Lower leg skin (tissue), 4 donors: ENCODE results near the gene SETDB2. TPM values are rescaled to one million over a fixed set of nuclear protein-coding genes. Genes with fewer than 3 reads are reported as not detected.

Experiments used
- DNase-seq, 2 donors: peaks; one replicate each; pipeline ENCODE4 v3.0.0-alpha.2; 2019; ENCODE audit warnings: low spot score in 2 of 2
- H3K4me3 ChIP-seq: fragments of 200-600 bp; sonication (generic); 2 replicates; pipeline ENCODE4 v1.5.1; 2017; ENCODE audit warnings: mild to moderate bottlenecking, low read depth; ENCODE audit not compliant: poor library complexity, severe bottlenecking
- POLR2A ChIP-seq, 2 donors: fragments of 450-650 bp; IDR thresholded peaks; one replicate each; pipeline ENCODE4 v1.6.1; 2016 to 2017; ENCODE audit warnings: antibody characterized with exemption in 2 of 2, mild to moderate bottlenecking in 1 of 2, moderate library complexity in 1 of 2
- whole genome bisulfite sequencing, 2 donors: methylation state at CpG; one replicate each; pipeline ENCODE4 v1.1.5; 2018; 5-methylcytosine and 5-hydroxymethylcytosine counted together
- intact Hi-C: fragments of 100-400 bp; cut with DNase I; formaldehyde crosslinking; loops from one replicate; pipeline ENCODE4 v1.15.0; 2023; ENCODE audit warnings: low total_unique reads
- total RNA-seq, 4 donors: library from RNA; depleted of rRNA; stranded (reverse); fragments of >200 nt; gene quantifications; one replicate each; pipeline ENCODE4 v1.1.0, GENCODE V29; 2016
- TF ChIP-seq, protein P1 (sequence below), 3 donors: fragments of 450-650 bp; IDR thresholded peaks; one replicate each; pipeline ENCODE4 v1.5.1; 2016; ENCODE audit warnings: antibody characterized with exemption in 3 of 3, mild to moderate bottlenecking in 3 of 3, moderate library complexity in 2 of 3

Gene SETDB2
- total RNA-seq, 4 donors from 2014 or later, result 9.3 to 14.4 (median 9.9) TPM

DNA sequence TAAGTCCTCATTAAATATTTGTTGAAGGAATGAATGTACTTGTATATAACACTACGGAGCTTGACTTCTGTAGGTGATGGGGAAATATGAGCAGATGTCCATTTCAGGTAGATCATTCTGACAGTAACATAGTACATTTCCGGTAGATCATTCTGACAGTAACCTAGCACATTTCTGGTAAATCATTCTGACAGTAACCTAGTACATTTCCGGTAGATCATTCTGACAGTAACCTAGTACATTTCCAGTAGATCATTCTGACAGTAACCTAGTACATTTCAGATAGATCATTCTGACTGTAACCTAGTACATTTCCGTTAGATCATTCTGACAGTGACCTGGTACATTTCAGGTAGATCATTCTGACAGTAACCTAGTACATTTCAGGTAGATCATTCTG is 54.1 kb downstream of the SETDB2 start:
- no peak overlapping the region for H3K4me3 ChIP-seq
- WGBS, 2 donors, result 78 to 79% methylated on average over 4 of the region's 4 CpGs
- TF ChIP-seq, protein P1, sequence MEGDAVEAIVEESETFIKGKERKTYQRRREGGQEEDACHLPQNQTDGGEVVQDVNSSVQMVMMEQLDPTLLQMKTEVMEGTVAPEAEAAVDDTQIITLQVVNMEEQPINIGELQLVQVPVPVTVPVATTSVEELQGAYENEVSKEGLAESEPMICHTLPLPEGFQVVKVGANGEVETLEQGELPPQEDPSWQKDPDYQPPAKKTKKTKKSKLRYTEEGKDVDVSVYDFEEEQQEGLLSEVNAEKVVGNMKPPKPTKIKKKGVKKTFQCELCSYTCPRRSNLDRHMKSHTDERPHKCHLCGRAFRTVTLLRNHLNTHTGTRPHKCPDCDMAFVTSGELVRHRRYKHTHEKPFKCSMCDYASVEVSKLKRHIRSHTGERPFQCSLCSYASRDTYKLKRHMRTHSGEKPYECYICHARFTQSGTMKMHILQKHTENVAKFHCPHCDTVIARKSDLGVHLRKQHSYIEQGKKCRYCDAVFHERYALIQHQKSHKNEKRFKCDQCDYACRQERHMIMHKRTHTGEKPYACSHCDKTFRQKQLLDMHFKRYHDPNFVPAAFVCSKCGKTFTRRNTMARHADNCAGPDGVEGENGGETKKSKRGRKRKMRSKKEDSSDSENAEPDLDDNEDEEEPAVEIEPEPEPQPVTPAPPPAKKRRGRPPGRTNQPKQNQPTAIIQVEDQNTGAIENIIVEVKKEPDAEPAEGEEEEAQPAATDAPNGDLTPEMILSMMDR (IDR thresholded peaks at IDR 0.05), result no peak
- no peak for TF ChIP-seq POLR2A (IDR thresholded peaks at IDR 0.05)
- intact Hi-C loops, result loop anchor here (10.0 kb wide), 1 partner anchor 53 kb away; the partner anchor contains the start of genes CAB39L and SETDB2
- DNase-seq, result no peak

DNA sequence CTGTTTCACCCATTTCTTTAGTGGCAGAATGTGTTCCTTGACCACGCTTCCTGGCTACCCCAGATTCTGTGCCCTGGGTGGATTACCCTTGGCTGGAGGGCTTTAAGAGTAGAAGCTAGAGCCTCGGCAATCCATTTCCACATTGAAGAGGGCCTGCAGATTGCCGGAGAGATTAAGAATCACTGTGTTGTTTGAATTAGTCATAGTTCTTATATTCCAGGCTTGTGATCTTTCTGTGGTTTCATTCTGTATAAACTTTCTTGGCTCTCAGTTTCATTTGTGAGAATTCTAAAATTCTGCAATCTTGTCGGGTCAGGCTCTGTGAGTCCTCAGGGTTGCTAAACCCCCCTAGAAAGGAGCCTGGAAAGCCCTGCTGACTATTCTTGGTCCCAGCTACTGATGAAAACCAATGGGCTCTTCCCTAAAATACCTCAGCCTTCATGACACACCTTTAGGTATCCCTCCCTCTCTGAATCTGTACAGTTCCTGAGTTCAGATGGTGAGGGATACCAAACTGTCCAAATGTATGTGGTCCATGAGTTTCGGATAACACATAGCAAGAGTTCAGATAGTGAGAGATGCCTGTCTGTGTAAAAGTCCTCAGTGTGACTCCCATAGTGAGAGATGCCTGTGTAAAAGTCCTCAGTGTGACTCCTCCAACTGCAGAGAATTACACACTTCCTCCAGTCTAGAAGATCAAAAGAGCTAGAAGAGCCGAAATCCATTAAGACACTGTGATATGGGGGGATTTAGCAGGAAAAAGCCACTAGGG is 56.0 kb downstream of the SETDB2 start:
- no peak for TF ChIP-seq POLR2A (IDR thresholded peaks at IDR 0.05)
- TF ChIP-seq, protein P1 (IDR thresholded peaks at IDR 0.05), result no peak
- 68 to 73% methylated on average over 6 of the region's 6 CpGs for WGBS, 2 donors
- H3K4me3 ChIP-seq, result no peak overlapping the region
- DNase-seq, result no peak
- intact Hi-C loops, result loop anchor here (10.0 kb wide), 1 partner anchor 55 kb away; the partner anchor contains the start of genes CAB39L and SETDB2

DNA sequence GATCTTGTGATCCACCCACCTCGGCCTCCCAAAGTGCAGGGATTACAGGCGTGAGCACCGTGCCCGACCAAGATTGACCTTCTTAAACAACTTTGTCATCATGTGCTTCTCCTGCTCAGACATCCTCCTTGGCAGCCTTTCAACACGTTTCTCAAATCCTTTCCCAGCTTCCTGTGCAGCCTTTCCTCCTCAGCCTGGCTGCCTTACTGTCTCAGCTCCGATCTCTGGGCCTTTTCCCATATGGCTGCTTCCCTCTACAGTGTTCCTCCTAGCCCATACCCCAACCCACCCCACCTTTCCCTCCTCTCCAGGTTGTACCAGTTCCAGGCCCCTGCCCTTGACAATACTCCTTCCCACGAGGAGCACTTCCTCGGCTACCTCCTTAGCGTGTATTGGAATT is 58.9 kb downstream of the SETDB2 start:
- WGBS, 2 donors, result 64% methylated on average over 9 of the region's 9 CpGs
- TF ChIP-seq, protein P1 (IDR thresholded peaks at IDR 0.05), result no peak
- TF ChIP-seq POLR2A (IDR thresholded peaks at IDR 0.05), result no peak
- no peak overlapping the region for H3K4me3 ChIP-seq
- intact Hi-C loops, result no loop called here
- peak in 1 of 2 donors; percentile 39 for DNase-seq

DNA sequence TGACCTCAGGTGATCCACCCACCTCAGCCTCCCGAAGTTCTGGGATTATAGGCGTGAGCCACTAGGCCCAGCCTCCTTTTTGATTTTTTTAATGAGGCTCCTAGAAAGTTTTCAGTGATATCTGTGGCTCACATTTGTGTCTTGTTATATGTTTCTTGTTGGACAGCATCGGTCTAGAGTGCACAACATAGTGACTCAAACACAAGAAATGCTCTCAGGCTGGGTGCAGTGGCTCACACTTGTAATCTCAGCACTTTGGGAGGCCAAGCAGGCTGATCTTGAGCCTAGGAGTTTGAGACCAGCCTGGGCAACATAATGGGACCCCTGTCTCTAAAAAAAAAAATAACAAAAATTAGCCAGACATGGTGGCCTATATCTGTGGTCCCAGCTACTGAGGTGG is 59.9 kb downstream of the SETDB2 start:
- intact Hi-C loops, result no loop called here
- TF ChIP-seq, protein P1 (IDR thresholded peaks at IDR 0.05), result no peak
- no peak for TF ChIP-seq POLR2A (IDR thresholded peaks at IDR 0.05)
- DNase-seq, result no peak
- H3K4me3 ChIP-seq, result no peak overlapping the region
- 94 to 95% methylated on average over 3 of the region's 3 CpGs for WGBS, 2 donors

DNA sequence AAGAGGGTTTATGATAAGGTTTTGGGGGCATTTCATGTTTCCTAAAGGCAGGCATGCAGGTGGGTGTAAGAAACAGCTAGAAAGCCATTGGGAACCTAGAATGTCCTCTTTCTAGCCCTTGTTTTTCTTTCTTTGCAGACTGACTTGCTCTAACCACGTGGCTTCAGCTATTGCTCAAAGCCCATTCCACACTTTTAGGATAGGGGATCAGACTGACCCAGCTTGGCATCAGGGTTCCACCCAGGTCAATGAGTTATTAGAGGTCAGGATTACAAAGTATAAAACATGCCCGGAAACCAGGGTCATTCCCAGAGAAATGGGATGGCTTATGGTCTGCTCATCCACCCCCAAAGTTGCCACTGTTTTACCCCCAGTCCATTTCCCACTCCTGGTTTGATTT is 68.5 kb downstream of the SETDB2 start:
- 85 to 91% methylated on average over 2 of the region's 2 CpGs for WGBS, 2 donors
- intact Hi-C loops, result no loop called here

More for the DNA sequence above, 68.5 kb downstream of the SETDB2 start:
- TF ChIP-seq, protein P1 (IDR thresholded peaks at IDR 0.05), result no peak
- no peak for TF ChIP-seq POLR2A (IDR thresholded peaks at IDR 0.05)
- no peak overlapping the region for H3K4me3 ChIP-seq
- DNase-seq, result no peak
